UCSD-AML1 (cell line): ENCODE results near the gene SPDYE11.
"Not testable (repeated sequence)": the region's sequence is repeated elsewhere in the genome, so short reads cannot be mapped to it uniquely, and the experiment has no call there.

Source experiments
- DNase-seq: peaks from one replicate; lab custom pipeline; 2025; ENCODE audit not compliant: unreplicated experiment; lab: John Stamatoyannopoulos, UW

Gene SPDYE11, protein sequence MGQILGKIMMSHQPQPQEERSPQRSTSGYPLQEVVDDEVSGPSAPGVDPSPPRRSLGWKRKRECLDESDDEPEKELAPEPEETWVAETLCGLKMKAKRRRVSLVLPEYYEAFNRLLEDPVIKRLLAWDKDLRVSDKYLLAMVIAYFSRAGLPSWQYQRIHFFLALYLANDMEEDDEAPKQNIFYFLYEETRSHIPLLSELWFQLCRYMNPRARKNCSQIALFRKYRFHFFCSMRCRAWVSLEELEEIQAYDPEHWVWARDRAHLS

DNA sequence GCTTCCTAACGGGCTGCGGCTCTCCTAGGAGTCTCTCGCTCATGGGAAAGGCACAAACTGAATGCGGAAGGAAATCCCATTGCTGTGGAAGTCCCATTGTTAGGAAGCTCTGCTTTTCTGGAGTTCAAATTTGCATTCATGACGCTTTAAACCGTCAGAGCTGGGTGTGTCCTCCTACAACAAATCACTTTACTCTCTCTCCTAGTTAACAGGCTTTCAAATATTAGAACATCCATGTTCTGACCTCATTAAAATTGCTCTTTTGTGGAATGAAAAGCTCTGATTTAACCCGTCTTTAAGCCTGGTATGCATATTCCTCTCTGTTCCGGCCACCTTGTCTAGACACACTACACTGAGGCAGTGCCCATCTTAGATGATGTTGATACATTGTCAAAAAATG is at the start of gene SPDYE11:
SPDYE11 (minus strand) TSS at position 101 of the 400 bp plus-strand sequence. CDS start 1,800 bp downstream, outside the sequence.
- DNase-seq, result not testable (repeated sequence)

DNA sequence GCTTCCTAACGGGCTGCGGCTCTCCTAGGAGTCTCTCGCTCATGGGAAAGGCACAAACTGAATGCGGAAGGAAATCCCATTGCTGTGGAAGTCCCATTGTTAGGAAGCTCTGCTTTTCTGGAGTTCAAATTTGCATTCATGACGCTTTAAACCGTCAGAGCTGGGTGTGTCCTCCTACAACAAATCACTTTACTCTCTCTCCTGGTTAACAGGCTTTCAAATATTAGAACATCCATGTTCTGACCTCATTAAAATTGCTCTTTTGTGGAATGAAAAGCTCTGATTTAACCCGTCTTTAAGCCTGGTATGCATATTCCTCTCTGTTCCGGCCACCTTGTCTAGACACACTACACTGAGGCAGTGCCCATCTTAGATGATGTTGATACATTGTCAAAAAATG is 28.2 kb upstream of the SPDYE11 start, which contains the start of gene SPDYE9:
SPDYE9 (minus strand) TSS at position 101 of the 400 bp plus-strand sequence. CDS start 1,800 bp downstream, outside the sequence.
- not testable (repeated sequence) for DNase-seq

DNA sequence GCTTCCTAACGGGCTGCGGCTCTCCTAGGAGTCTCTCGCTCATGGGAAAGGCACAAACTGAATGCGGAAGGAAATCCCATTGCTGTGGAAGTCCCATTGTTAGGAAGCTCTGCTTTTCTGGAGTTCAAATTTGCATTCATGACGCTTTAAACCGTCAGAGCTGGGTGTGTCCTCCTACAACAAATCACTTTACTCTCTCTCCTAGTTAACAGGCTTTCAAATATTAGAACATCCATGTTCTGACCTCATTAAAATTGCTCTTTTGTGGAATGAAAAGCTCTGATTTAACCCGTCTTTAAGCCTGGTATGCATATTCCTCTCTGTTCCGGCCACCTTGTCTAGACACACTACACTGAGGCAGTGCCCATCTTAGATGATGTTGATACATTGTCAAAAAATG is 28.0 kb downstream of the SPDYE11 start, which contains the start of gene SPDYE8:
SPDYE8 (minus strand) TSS at position 101 of the 400 bp plus-strand sequence. CDS start 1,800 bp downstream, outside the sequence.
- not testable (repeated sequence) for DNase-seq

DNA sequence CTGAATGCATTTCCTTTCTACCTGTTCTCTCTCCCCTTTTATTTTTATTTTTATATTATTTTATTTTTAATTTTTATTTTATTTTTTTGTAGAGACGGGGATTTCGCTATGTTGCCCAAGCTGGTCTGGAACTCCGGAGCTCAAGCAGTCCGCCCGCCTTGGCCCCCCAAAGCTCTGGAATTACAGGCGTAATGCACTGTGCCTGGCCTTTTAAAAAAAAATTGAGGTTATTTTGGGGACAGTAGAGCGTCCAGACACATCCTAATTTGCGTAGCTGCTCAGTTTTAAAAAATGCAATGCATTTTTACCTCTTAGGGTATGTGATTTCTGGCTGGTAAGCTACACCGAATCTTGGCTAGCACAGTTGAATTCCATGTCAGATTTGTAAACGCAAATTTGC is 51.2 kb downstream of the SPDYE11 start:
- not testable (repeated sequence) for DNase-seq

DNA sequence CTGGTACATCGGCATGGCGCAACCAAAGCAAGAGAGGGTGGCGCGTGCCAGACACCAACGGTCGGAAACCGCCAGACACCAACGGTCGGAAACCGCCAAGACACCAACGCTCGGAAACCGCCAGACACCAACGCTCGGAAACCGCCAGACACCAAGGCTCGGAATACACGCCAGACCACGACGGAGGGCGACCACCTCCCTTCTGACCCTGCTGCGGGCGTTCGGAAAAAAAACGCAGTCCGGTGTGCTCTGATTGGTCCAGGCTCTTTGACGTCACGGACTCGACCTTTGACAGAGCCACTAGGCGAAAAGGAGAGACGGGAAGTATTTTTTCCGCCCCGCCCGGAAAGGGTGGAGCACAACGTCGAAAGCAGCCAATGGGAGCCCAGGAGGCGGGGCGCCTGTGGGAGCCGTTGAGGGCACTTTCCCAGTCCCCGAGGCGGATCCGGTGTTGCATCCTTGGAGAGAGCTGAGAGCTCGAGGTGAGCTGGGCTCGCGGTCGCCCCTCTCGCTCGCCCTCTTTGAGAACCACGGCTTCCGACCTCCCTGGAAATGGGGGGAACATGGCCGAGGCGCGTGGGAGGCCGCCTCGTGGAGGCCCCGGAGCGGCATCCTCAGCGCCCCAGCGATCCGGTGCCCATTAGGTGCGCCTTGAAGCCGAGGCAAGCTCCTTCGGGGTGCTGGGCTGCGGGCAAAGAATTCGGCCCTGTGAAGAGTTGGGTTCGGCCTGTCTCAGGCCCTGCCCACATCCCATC is 51.8 kb downstream of the SPDYE11 start:
- not testable (repeated sequence) for DNase-seq

DNA sequence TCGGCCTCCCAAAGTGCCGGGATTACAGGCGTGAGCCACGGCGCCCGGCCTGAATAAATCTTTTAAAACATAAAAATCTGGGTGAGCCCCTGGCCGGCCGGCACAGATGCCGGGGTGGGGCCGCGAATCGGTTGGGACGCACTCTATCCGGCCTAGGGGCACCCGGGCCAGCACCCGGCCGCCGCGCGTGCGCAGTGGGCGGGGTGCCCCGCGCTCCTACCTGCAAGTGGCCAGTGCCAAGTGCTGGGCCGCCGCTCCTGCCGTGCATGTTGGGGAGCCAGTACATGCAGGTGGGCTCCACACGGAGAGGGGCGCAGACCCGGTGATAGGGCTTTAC is 52.4 kb downstream of the SPDYE11 start:
- DNase-seq, result not testable (repeated sequence)

DNA sequence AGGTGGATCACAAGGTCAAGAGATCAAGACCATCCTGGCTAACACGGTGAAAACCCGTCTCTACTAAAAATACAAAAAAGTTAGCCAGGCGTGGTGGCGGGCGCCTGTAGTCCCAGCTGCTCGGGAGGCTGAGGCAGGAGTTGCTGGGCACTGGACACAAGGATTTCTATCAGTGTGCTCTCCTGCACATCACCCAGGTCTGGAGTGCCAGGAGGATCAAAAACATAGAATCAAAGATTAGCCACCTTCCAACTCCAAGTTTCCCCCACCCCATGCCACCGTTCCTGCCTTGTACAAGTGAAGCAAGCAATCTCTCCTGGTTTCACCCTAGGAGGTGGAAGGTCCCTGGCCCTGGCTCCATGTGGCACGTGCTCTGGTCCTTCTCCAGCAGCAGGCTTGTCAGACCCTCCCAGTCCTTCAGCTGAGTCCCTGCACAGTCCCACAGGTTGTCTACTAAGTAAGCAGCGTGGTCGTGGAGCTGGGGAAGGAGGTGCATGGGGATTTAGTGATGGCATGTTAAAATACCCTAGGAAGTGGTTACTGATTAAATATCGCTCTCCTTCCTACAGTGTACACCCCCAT is 59.7 kb downstream of the SPDYE11 start:
- not testable (repeated sequence) for DNase-seq
